Suppressor macrophage (primary cell): ENCODE results near the gene KCNQ1.
A peak's percentile ranks its signal among the peaks of the same experiment; 100 is the strongest.

Experiments used
- DNase-seq, 4 experiments: peaks; one replicate each; pipeline ENCODE4 v3.0.0-alpha.2; 2020 to 2022

The KCNQ1 gene

DNA sequence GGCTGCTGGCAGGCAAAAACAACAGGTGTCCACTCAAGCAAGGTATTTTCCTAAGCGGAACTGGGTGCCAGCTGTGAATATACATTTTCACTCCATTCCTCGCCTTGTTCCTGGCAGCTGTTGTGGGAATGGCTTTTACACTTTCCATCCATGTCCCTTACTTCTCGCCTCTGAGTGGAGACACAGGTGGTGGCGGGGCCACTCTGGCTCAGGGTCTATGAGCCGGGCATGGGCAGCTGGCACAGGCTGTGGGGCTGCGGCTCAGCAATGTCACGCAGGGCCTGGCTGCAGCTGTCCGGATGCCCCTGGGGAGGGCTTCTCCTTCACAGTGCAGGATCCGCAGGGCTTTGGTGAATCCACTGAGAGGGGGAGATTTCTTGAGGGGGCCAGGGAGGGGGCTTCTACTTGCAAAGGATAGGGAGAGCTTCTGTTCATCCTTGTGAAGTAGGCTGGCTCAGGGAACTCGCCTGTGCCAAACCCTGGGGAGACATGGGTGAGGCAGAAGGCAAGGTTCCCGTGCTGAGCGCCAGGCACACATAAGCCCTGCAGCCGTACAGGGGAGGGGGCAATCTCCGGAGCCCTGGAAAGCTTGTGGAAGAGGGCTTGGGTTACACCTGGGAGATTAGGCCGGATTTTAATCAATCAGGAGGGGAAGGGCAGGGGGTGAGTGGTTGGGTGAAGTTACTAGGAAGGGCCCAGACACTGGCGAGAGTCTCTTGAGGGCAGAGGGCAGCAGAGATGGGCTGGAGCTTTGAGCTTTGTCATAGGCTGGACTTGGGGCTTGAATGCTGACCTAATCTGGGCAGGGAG, 209.3 kb downstream of the KCNQ1 start:
- DNase-seq = peak in 1 of 4 experiments; percentile 16

DNA sequence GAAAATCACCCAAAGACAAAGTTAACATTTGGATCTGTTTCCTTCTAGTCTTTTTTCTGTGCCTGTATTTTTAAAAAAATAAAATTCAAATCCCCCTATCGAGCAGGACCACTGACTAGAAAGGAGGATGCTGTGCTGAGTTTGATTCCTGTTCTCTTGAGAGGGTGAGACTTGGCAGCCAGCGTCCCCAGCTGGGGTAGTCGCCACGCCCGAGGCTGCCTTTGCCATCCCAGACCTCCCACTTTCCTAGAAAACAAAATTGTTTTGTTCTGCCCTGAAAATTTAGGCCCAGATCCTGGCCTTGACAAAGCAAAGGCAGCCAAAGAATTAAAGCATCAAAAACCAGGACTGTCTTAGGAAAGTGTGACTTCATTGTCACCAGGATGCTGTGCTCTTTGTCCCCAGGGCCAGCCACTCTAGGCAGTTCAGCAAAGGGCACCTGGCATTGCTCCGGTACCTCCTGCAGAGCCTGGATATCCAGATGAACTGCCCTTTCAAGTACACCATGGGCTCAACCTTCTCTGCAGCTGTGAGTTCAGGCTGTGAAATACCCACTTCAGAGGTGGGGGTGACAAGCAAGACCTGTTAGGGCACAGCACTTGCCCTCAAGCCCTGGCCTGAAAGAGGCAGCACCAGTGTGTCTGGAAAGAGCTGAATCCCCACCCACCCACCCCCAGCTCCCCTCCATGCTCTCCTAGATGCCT, 210.4 kb downstream of the KCNQ1 start:
- DNase-seq = no peak

- peak in 3 of 4 experiments; percentile 10 to 29 (median 17) for DNase-seq
Observed at GRCh38 chr11:2655834-2656622, 211.2 kb downstream of the KCNQ1 start.

DNA sequence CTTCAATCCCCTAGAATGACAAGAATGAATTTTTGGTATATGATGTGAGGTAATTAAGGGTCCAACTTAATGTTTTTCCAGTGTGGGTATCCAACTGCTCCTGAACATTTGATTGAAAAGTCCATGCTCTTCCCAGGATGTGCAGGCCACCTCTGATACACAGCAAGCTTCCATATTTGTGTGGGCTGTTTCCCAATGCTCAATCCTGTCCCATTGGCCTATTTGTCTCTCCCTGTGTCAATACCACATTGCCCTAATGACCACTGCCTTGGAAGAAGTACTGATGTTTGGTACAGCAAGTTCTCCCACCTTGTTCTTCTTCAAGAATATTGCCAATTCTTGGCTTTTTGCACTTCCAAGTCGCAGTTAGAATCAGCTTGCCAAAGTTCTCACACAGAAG, 212.1 kb downstream of the KCNQ1 start:
- no peak for DNase-seq

GRCh38 chr11:2657697-2658284, 213.0 kb downstream of the KCNQ1 start:
- no peak for DNase-seq

GRCh38 chr11:2660357-2660939, 215.6 kb downstream of the KCNQ1 start:
- no peak for DNase-seq

DNA sequence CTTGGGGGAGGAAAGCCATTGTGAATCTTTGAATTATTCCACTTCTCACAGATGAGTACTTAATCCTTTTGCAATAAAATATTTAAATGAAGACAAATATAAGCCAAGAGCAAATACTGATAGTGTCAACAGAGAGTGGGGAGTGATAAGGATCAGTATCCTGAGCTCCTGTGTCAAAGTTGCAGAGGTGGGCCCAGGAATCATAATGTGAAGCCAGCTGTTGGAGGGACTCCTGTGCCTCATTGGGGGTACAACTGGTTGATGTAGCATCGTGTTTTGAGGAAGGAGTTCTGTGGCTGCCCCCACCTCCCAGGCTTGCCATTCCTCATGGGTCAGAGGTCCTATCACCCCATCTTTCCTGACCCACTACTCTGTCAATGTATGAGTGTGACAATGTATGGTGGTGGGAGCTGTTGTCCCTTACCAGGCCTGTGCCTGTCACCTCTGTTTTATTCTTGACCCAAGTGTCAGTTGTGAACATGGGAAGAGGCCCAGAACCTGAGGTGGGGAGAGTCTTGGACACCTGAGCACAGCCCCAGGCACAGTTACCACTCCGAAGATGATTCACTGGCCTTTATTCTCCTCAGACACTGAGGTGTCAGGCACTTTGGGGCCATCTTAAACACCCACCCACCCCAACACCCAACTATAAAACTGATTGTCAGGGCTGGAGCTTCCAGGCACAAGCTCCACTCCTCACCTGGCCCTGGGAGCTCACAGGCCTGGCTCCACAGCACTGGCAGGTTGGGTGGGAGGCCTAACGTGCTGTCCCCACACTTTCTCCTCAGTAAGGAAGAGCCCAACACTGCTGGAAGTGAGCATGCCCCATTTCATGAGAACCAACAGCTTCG, 216.6 kb downstream of the KCNQ1 start:
- DNase-seq = no peak

- DNase-seq = no peak
Observed at GRCh38 chr11:2662024-2662312, 217.2 kb downstream of the KCNQ1 start.

- DNase-seq = no peak
Observed at GRCh38 chr11:2662430-2663299, 217.9 kb downstream of the KCNQ1 start.

DNA sequence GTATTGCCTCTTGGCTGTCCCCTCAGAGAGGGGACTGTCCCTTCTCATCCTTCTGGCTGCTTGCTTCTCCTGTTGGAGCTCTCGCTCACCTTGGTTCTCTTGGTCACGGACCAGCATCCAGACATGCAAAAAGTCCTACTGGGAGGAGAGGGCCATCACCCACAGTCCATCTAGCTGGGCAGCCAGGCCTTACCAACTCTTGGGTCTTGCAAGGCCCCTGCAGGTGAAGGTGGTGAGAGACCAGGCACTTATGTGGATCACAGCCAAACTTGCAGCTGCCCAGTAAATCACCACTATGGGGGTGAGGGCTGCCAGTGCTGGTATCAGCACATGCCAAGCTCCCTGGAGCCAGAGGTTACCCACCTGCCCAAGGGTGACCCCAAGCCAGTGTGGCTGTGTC, 218.7 kb downstream of the KCNQ1 start:
- DNase-seq = no peak

DNA sequence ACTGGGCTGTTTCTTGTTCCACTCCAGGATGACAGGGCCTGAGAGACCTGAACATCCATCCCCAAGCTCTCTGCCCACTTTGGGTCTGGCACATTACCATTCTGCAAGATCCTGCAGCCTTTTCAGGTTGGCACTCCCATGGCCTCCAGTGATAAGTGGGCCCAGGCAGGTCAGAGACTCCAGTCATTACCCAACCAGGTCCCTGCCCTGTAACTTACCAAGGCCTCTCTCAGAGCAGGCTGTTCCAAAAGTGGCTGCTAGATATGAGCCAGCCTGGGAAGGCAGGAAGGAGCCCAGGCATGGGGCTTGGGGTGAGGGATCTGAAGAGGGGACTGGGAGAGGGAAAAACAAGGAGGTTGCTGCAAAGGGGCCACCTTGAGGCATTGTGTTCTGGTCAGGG, 219.1 kb downstream of the KCNQ1 start:
- no peak for DNase-seq

DNA sequence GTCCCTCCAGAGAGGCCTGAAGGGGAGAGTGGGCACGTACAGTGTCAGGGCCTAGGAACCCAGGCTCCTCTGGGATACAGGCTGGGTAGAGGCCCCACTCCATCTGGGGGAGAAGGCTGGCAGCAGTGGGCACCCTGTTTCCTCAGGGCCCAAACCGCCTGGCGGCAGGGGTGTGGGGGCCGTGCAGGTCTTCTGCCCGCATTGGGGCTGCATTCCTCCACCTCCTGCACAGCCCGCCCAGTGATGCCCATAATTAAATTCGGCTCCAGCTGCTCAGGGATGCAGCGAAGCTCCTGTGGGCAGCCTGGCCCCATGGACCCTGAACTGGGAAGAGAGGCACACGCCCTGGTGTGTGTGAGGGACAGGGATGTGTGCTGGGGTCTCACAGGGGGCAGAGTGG, 219.6 kb downstream of the KCNQ1 start:
- DNase-seq = no peak

DNA sequence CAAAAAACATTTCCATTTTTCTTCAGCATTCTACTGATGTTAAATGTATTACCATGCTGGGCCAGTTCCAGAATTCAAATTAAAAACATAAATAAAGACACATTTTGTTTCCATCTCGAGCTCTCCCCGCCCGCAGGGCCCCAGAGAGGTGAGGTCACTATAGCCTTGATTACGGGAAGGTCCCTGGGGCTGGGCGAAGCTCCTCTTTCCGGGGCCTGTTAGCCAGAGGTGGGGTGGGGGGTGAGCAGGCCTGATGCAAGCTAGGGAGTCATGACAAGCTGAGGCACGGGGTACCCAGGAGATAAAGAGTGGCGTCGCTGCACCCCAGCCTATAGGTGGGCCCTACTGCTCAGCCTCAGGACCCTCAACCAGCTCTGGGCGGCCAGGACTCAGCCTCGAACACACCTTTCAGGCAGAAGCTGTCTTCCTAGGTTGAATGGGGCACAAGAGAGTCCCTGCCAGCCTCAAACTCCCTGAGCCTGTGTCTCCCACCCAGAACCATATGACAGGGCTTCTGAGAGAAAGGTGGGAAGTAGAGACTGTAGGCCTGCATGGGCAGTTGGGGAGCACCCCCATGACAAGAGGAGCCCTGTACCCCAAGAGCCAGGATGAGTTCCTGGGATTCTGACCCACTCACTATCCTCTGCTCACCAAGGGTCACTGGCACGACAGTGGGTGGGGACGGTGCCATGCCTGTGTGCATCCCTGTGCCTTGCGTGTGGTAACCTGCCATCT, 220.2 kb downstream of the KCNQ1 start:
- DNase-seq = no peak

- no peak for DNase-seq
Observed at GRCh38 chr11:2665526-2666400, 221.0 kb downstream of the KCNQ1 start.

GRCh38 chr11:2666401-2666741, 221.6 kb downstream of the KCNQ1 start:
- DNase-seq = no peak

DNA sequence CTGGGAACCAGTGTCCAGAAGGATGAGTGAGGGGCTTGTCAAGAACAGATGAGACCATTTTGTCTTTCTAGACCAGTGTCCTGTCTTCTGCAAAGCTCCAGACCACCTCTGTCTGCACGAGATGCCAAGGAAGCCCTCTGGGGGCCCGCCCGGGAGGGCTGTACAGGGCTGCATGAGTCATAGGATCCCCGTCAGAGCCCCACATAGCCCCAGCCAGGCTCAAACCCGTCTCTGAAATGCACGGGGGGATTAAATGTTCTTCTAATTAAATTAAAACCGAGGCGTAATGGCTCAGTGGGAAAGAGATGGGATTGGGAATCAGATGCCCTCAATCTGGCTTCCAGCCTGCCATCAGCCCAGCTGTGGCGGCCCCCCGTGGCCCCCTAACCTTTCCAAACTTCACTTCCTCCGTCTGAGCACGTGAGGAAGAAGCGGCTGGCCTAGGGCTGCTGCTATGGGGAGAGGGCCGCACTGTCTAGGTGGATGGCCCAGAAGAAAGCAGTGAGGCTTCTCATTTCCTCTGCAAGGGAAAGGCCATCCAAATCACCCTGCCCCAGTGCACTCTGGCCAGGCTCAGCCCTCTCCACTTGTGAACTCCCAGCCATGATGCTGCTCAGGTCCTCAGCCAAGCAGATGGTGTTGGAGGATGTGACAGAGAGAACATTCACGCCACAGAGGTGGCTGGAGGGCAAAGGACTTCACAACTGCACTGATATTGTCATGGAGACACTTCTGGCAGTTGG, 222.2 kb downstream of the KCNQ1 start:
- no peak for DNase-seq

GRCh38 chr11:2667940-2668339, 223.1 kb downstream of the KCNQ1 start:
- no peak for DNase-seq

GRCh38 chr11:2668876-2669275, 224.1 kb downstream of the KCNQ1 start:
- no peak for DNase-seq
